Measurements from ENCODE around the gene UBE2S. TPM values are rescaled to one million over a fixed set of nuclear protein-coding genes. Genes with fewer than 3 reads are reported as not detected.
A peak's percentile ranks its signal among the peaks of the same experiment; 100 is the strongest.

UBE2S gene
- total RNA-seq, 1 experiment from 2014 or later, result 393 TPM

DNA sequence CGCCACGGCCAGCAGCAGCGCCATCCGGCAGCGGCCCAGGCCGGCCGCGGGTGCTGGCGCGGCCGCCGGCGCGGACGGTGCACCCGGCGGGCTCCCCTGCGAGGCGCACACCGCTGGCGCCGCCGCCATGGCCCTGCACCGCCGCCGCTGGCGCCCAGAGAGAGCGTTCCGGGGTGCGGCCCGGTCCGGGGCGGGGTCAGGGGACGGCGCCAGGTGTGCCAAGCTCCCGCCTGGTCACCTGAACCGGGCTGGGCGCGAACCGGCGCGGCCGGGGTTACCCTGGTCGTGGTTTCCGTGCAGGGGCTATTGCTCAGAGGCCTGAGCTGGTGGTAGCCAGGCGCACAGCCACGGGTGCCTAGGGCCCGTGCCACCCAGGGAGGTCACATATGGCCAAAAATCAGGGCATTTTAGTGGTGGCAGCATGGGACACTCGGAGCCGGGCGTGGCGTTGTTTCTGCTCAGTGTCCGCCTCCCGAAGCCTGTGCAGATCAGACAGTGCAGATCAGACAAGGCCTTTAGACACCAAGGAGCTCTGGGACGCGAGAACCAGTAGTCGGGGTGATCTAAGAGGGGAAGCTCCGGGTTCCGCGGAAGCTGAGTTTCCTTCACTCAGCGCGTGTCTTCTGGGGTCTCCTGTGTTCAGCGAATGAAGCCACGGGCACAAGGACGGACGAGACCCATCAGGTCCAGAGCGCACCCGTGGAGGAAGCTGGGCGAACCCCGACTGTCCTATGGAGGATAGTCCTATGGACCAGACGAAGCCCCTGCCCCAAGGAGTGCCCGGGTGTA lies 23.3 kb downstream of the UBE2S start, which contains the start of gene TMEM238:
TMEM238 (minus strand) TSS at position 162 of the 789 bp plus-strand sequence; CDS start at position 129, 33 bp downstream.
- no peak for DNase-seq
- Histone ChIP-seq H3K14ac (ENCODE audit: insufficient read depth, low read length) (peak within 1 kb of the TSS; percentile 70), H3K23ac (ENCODE audit: insufficient read length, low read depth, low read length) (no peak within 1 kb of the TSS), H4K5ac (ENCODE audit: insufficient read length, low read depth, low read length) (no peak within 1 kb of the TSS), H4K8ac (replicated peaks; ENCODE audit: insufficient read length, low read depth, low read length) (no peak within 1 kb of the TSS), H3T11ph (ENCODE audit: low read length) (no peak within 1 kb of the TSS), H3K18ac (ENCODE audit: insufficient read length, low read depth, low read length) (peak within 1 kb of the TSS; percentile 23), H2AK5ac (ENCODE audit: insufficient read length, low read length) (no peak within 1 kb of the TSS), H2BK120ac (ENCODE audit: low read depth, low read length, poor library complexity, severe bottlenecking) (no peak within 1 kb of the TSS), H2BK5ac (ENCODE audit: insufficient read length, low read length) (no peak within 1 kb of the TSS), H2AFZ (ENCODE audit: low read length) (no peak within 1 kb of the TSS), H3K79me1 (ENCODE audit: insufficient read depth, low read depth, low read length, poor library complexity, severe bottlenecking) (peaks cover 15% of the 10 kb centered on the region), H3K9me3 (ENCODE audit: control insufficient read depth, low read depth, low read length) (no peaks in the 10 kb centered on the region), H3K27ac (ENCODE audit: insufficient read length, low read depth, low read length) (no peak within 1 kb of the TSS), H3K4me1 (ENCODE audit: insufficient read depth, low read length) (peaks cover 8% of the 10 kb centered on the region), H4K91ac (ENCODE audit: insufficient read length, low read depth, low read length) (no peak within 1 kb of the TSS), H4K20me1 (ENCODE audit: control insufficient read depth, insufficient read depth, insufficient read length) (peaks cover 3% of the 10 kb centered on the region), H3K27me3 (ENCODE audit: insufficient read depth, low read length) (peaks cover 2% of the 10 kb centered on the region; the same call in 1 of the 2 replicates), H2BK12ac (ENCODE audit: insufficient read length, low read depth, low read length) (no peak within 1 kb of the TSS), H2BK15ac (ENCODE audit: low read depth, low read length) (no peak within 1 kb of the TSS), H3K23me2 (ENCODE audit: insufficient read length, low read depth, low read length, poor library complexity, severe bottlenecking) (peaks cover 28% of the 10 kb centered on the region), H3K4ac (ENCODE audit: low read depth, low read length) (no peak within 1 kb of the TSS), H3K4me2 (ENCODE audit: insufficient read depth, insufficient read length, low read length) (peak within 1 kb of the TSS; percentile 87), H2BK20ac (ENCODE audit: low read depth, low read length, poor library complexity, severe bottlenecking) (no peak within 1 kb of the TSS), H3K56ac (ENCODE audit: insufficient read length, low read depth, low read length) (no peak within 1 kb of the TSS), H3K79me2 (ENCODE audit: insufficient read depth, low read length) (peaks cover 17% of the 10 kb centered on the region; the same call in 1 of the 2 replicates), H3K9ac (ENCODE audit: extremely low read depth, insufficient read length, low read length) (peak within 1 kb of the TSS; percentile 69)
- Mint-ChIP-seq H3K4me3 (peak within 1 kb of the TSS; percentile 98 to 100), H3K4me1 (peaks cover 32 to 45% of the 10 kb centered on the region in 2 experiments), H3K36me3 (ENCODE audit: insufficient read depth in 1 of 3, low read depth in 3 of 3) (peaks cover 33 to 47% (median 37%) of the 10 kb centered on the region in 3 experiments), H3K9me3 (peaks cover 2 to 3% of the 10 kb centered on the region in 2 experiments; a peak in 2 of 5 replicates), H3K27ac (peak within 1 kb of the TSS; percentile 85 to 98 (median 87); a peak in 6 of 7 replicates), H3K27me3 (ENCODE audit: low read depth) (peaks cover 31% of the 10 kb centered on the region)
- TF ChIP-seq, protein P1, sequence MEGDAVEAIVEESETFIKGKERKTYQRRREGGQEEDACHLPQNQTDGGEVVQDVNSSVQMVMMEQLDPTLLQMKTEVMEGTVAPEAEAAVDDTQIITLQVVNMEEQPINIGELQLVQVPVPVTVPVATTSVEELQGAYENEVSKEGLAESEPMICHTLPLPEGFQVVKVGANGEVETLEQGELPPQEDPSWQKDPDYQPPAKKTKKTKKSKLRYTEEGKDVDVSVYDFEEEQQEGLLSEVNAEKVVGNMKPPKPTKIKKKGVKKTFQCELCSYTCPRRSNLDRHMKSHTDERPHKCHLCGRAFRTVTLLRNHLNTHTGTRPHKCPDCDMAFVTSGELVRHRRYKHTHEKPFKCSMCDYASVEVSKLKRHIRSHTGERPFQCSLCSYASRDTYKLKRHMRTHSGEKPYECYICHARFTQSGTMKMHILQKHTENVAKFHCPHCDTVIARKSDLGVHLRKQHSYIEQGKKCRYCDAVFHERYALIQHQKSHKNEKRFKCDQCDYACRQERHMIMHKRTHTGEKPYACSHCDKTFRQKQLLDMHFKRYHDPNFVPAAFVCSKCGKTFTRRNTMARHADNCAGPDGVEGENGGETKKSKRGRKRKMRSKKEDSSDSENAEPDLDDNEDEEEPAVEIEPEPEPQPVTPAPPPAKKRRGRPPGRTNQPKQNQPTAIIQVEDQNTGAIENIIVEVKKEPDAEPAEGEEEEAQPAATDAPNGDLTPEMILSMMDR (conservative IDR thresholded peaks at IDR 0.05), result no peak
- WGBS (ENCODE audit: extremely low coverage, insufficient read length, low lambda C conversion rate), result no CpG with 5 or more reads among the region's 72 CpGs
